WTC11 (cell line): ENCODE measurements around the gene LRMDA. TPM values are rescaled to one million over a fixed set of nuclear protein-coding genes. Genes with fewer than 3 reads are reported as not detected.

Experiments
- ATAC-seq: fragments of 200-7000 bp; cut with Tn5 transposase; 2 replicates; pipeline ENCODE4 v1.10.0; 2021; ENCODE audit warnings: mild to moderate bottlenecking, moderate library complexity
- CTCF ChIA-PET: fragments of 300-600 bp; sonication (Branson Sonifier 250); formaldehyde crosslinking; loops from one replicate; lab custom pipeline; 2021; ENCODE audit warnings: antibody characterized with exemption; lab: Charles Lee
- POLR2A ChIA-PET: fragments of 350-600 bp; sonication (Branson Sonifier 250); formaldehyde crosslinking; loops from one replicate; lab custom pipeline; 2021; ENCODE audit warnings: antibody characterized with exemption; lab: Charles Lee
- DNase-seq: peaks from one replicate; pipeline ENCODE4 v3.0.0; 2021; ENCODE audit warnings: low spot score
- H3K27ac Mint-ChIP-seq: 2 replicates; pipeline ENCODE4 v1.8.0; 2021; ENCODE audit warnings: mixed read lengths
- H3K27me3 Mint-ChIP-seq: 2 replicates; pipeline ENCODE4 v1.8.0; 2021; ENCODE audit warnings: low read depth, mild to moderate bottlenecking, moderate library complexity, mixed read lengths
- H3K36me3 Mint-ChIP-seq: 2 replicates; pipeline ENCODE4 v1.8.0; 2021; ENCODE audit warnings: mixed read lengths
- H3K4me1 Mint-ChIP-seq: 2 replicates; pipeline ENCODE4 v1.8.0; 2022; ENCODE audit warnings: mixed read lengths
- H3K4me3 Mint-ChIP-seq: 2 replicates; pipeline ENCODE4 v1.8.0; 2021; ENCODE audit warnings: mild to moderate bottlenecking, moderate library complexity, mixed read lengths
- H3K9me3 Mint-ChIP-seq: 2 replicates; pipeline ENCODE4 v1.8.0; 2021; ENCODE audit warnings: mixed read lengths
- AR ChIP-seq: fragments of 250-450 bp; sonication (Bioruptor Pico); IDR thresholded peaks from 2 replicates; pipeline ENCODE4 v1.9.0; 2021; ENCODE audit warnings: mild to moderate bottlenecking
- ATF6 ChIP-seq: sonication (generic); formaldehyde crosslinking; IDR thresholded peaks from 2 replicates; pipeline ENCODE4 v1.8.1; 2023; ENCODE audit warnings: mild to moderate bottlenecking, missing genetic modification reagents
- CREB1 ChIP-seq: sonication (generic); formaldehyde crosslinking; IDR thresholded peaks from 2 replicates; pipeline ENCODE4 v1.8.0; 2023; ENCODE audit warnings: mild to moderate bottlenecking, missing genetic modification reagents
- CTCF ChIP-seq: fragments of 200-600 bp; IDR thresholded peaks from 2 replicates; pipeline ENCODE4 v1.8.0; 2022; ENCODE audit warnings: antibody characterized with exemption
- E2F4 ChIP-seq: sonication (generic); formaldehyde crosslinking; IDR thresholded peaks from 2 replicates; pipeline ENCODE4 v1.8.1; 2022; ENCODE audit warnings: low read depth, mild to moderate bottlenecking, moderate library complexity, missing genetic modification reagents, borderline replicate concordance
- E2F5 ChIP-seq: sonication (generic); formaldehyde crosslinking; IDR thresholded peaks from 2 replicates; pipeline ENCODE4 v1.8.1; 2022; ENCODE audit warnings: mild to moderate bottlenecking, moderate library complexity, missing genetic modification reagents
- JUN ChIP-seq: sonication (generic); formaldehyde crosslinking; IDR thresholded peaks from 2 replicates; pipeline ENCODE4 v1.8.0; 2023; ENCODE audit warnings: mild to moderate bottlenecking, missing genetic modification reagents
- KAT7 ChIP-seq: sonication (generic); formaldehyde crosslinking; IDR thresholded peaks from 2 replicates; pipeline ENCODE4 v1.8.1; 2023; ENCODE audit warnings: missing genetic modification reagents, mild to moderate bottlenecking, borderline replicate concordance
- MXD4 ChIP-seq: fragments of 250-450 bp; sonication (Bioruptor Pico); IDR thresholded peaks from 2 replicates; pipeline ENCODE4 v1.8.0; 2021; ENCODE audit warnings: mild to moderate bottlenecking, moderate library complexity, borderline replicate concordance
- NR1H2 ChIP-seq: sonication (generic); formaldehyde crosslinking; IDR thresholded peaks from 2 replicates; pipeline ENCODE4 v1.9.0; 2021; ENCODE audit warnings: mild to moderate bottlenecking, moderate library complexity, missing genetic modification reagents
- PRRX2 ChIP-seq: fragments of 250-450 bp; sonication (Bioruptor Pico); IDR thresholded peaks from 2 replicates; pipeline ENCODE4 v1.8.0; 2021; ENCODE audit warnings: mild to moderate bottlenecking
- USF2 ChIP-seq: sonication (generic); formaldehyde crosslinking; IDR thresholded peaks from 2 replicates; pipeline ENCODE4 v1.8.1; 2023; ENCODE audit warnings: mild to moderate bottlenecking, missing genetic modification reagents, moderate library complexity
- ZBTB43 ChIP-seq: sonication (generic); formaldehyde crosslinking; IDR thresholded peaks from 2 replicates; pipeline ENCODE4 v1.8.1; 2023; ENCODE audit warnings: mild to moderate bottlenecking, missing genetic modification reagents
- ZNF121 ChIP-seq: sonication (generic); formaldehyde crosslinking; IDR thresholded peaks from 2 replicates; pipeline ENCODE4 v1.8.0; 2023; ENCODE audit warnings: missing genetic modification reagents
- ZNF317 ChIP-seq: sonication (generic); formaldehyde crosslinking; IDR thresholded peaks from 2 replicates; pipeline ENCODE4 v1.8.1; 2023; ENCODE audit warnings: low read depth, mild to moderate bottlenecking, moderate library complexity, missing genetic modification reagents, borderline replicate concordance
- total RNA-seq: library from RNA; stranded (reverse); gene quantifications from 3 replicates; pipeline ENCODE4 v1.2.3, GENCODE V29; 2021

Gene LRMDA
- total RNA-seq, 1 experiment from 2014 or later: 0.92 TPM

- DNase-seq: peak; percentile 47
- no peak overlapping the region for H3K27ac Mint-ChIP-seq
- peaks cover 23% of the 10 kb centered on the region for H3K4me1 Mint-ChIP-seq
- peaks cover 13% of the 10 kb centered on the region for H3K27me3 Mint-ChIP-seq
- peak; percentile 95 for ATAC-seq
- H3K9me3 Mint-ChIP-seq: peaks cover 6% of the 10 kb centered on the region; the same call in 1 of the 2 replicates
- H3K4me3 Mint-ChIP-seq: peak overlapping the region; percentile 26; the same call in 1 of the 2 replicates
- CTCF ChIA-PET: interaction anchor here (1.1 kb wide), 1 partner anchor 336 kb away, joined by 3 read pairs; no protein-coding TSS in a partner anchor
- no peaks in the 10 kb centered on the region for H3K36me3 Mint-ChIP-seq
- POLR2A ChIA-PET: no interaction called here
- no peak for TF ChIP-seq KAT7
- TF ChIP-seq JUN (CRISPR knock-in tag): no peak
- no peak for TF ChIP-seq MXD4
- no peak for TF ChIP-seq AR (CRISPR knock-in tag)
- TF ChIP-seq ATF6 (CRISPR knock-in tag): no peak
- TF ChIP-seq E2F4 (CRISPR knock-in tag): no peak
- no peak for TF ChIP-seq PRRX2 (CRISPR knock-in tag)
- no peak for TF ChIP-seq ZNF317 (CRISPR knock-in tag)
- TF ChIP-seq NR1H2: no peak
- TF ChIP-seq CTCF: no peak
- TF ChIP-seq ZBTB43 (CRISPR knock-in tag): no peak
- TF ChIP-seq ZNF121: no peak
Measured at GRCh38 chr10:75967491-75967890, 536.1 kb downstream of the LRMDA start.

- Mint-ChIP-seq H3K4me3 (no peak overlapping the region), H3K4me1 (peaks cover 23% of the 10 kb centered on the region), H3K27ac (no peak overlapping the region), H3K27me3 (peaks cover 13% of the 10 kb centered on the region), H3K36me3 (no peaks in the 10 kb centered on the region), H3K9me3 (peaks cover 6% of the 10 kb centered on the region; the same call in 1 of the 2 replicates)
- ATAC-seq (no peak), DNase-seq (no peak)
- TF ChIP-seq CREB1 (CRISPR knock-in tag): no peak
- TF ChIP-seq E2F4 (CRISPR knock-in tag): no peak
- TF ChIP-seq E2F5 (CRISPR knock-in tag): no peak
- TF ChIP-seq USF2 (CRISPR knock-in tag): no peak
- POLR2A ChIA-PET: no interaction called here
- CTCF ChIA-PET: no interaction called here
Measured at GRCh38 chr10:75969031-75969430, 537.6 kb downstream of the LRMDA start.
